CD4-positive, alpha-beta T cell treated with Interleukin-17A for 1 hour (primary cell): Measurements from ENCODE around the gene MAP6.

Source experiments
- DNase-seq: peaks from one replicate; pipeline ENCODE4 v3.0.0-alpha.2; 2020

MAP6 gene

DNA sequence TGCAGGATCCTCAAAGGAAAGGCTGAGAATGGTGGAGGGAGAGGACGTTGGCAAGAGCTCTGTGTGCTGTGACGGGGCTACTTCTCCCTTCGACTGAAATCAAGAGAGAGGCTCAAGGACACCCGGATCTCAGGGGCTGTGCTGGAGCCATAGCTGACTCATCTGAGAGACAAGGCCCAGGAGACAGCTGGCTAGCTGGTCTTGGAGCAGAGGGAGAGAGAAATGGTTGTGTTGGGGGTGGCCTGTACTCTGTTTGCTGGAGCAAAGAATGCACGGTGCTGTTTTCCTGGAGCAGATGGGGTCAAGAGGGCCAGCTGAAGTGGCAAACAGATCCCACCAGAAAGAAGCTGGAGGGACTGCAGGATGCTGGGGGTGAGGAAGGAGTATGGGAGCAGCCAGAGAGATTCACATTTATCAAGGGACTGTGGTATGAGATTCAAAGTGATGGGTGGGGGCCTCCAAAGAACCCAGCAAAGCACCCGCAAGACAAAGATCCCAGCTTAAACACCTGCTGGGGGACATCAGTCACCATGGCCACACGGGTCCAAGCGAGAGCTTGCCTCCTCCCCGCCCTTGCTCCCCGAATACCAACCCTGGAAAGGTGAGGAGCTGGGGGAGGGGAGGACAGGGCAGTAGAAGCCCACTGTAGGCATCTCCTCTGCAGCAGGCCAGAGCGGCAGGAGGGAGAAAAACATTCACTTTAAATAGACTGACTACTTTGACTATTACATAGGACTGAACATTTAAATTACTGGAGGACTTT is 40.8 kb downstream of the MAP6 start:
- DNase-seq: no peak

DNA sequence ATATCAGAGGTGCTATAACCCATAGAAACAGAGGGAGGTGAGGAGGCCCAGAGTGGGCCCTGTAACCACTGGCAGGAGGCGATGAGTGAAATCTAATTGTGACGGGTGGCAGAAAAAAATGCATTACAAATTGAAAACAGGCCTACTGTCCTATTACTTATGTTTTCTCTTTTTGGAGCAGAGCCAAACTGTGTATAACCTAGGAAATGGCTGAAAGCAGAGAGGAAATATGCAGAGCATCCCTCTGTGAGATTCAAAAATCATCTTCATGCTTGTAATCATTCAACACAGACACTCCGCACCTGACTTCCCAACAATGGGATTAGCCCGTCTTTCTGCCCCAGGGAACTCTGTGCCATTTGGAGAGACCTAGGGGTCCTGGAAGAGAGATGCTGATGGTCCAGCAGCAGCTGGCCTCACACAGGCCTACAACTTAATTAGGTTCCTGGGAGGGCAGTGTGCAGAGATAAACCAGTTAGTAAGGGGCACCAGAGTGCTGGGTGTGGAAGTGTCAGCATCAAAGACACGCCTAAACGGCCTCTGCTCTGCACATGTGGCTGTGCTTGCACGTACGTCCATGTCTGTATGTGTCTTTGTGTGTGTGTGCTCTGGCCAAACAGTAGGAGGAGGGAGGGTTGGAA is 41.8 kb downstream of the MAP6 start:
- no peak for DNase-seq

DNA sequence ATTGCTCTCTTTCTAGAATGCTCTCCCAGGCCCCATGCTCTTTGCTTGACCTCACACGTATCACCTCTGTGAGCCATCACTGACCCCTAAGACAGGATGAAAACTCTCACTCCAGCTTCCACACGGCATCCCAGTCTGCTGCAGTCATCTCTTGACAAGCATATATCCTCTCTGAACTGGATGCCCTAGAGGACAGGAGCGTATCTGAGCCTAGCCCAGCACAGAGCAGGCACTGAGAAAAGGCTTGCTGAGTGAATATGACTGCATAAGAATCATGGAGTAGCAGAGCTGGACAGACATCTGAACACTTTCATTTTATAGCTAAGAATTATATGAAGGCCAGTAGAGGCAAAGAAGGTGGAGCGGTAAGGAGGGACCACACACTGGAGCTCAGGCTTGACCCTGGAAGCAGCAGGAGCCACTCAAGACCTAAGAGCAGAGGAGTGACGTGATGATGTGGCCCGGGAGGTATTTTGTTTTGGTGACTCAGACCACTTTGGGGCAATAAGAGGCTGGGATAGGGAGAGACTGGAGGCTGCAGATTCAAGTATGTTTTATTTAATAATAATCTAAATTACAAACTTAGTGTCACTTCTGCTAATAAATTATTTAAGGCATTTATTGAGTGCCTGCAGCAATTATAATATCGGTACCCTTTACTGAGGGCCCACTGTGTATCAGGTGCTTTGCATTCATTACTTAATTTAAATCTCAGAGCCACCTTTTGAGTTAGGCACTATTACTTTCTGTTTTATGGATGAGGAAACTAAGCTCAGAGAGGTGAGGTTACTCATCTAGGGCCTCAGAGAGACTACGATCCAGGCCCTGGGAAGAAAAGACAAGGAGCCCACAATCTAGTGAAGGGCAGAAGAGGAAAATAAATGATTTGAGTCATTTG is 42.6 kb downstream of the MAP6 start:
- DNase-seq: no peak

DNA sequence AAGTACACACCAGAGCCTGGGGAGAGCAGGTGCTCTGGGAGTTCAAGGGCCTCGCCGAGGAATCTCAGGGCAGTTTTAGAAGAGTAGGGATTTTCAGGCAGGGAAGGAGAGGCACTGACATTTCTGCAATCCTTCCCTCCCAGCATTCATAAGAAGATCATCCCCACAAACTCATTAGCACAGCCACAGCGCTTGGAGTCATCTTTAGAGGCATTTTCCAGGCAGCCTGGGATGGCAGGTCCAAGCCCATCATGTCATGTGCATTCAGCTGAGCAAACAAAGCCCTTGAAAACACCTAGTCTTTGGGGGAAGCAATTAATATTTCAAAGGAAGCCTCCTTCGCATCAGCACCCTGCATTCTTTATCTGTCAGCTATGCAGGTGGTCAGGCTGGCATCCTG is 43.8 kb downstream of the MAP6 start:
- DNase-seq: no peak

DNA sequence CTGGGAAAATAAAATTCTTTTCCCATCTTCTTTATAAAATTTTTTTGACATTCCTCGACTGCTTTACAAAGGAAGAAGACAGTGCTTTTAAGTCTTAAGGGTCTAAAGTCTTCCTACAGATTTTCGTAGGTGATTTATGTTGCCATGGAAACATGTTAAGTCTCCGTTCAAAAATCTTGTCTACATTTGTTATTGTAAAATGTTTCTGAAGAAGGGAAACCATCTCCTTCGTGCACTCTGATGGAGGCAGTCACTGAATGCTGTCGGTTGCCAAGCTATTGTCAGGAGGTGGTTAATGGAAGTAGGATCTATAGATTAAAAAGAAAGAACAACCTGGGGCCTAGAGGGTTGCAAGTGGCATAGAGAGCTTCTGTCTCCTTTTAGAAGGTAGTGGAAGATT is 52.6 kb downstream of the MAP6 start:
- no peak for DNase-seq

DNA sequence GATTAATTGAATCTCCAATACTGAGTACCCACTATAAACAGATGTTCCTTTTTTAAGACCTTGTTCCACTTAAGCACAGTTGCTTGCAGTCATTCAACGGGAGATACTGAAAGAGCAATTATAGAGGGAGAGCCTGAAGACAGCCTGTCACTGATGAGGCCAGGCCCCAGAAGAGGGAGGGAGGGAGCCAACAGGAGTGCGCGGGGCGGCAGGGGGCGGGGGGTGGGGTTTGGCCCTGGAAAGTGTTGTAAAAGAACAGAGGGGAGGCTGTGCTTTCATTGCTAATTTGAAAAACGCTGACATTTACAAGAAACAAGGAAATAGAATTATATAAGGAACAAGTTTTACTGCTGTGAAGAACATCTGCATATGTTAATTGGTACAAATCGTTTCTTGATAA is 53.1 kb downstream of the MAP6 start:
- no peak for DNase-seq

DNA sequence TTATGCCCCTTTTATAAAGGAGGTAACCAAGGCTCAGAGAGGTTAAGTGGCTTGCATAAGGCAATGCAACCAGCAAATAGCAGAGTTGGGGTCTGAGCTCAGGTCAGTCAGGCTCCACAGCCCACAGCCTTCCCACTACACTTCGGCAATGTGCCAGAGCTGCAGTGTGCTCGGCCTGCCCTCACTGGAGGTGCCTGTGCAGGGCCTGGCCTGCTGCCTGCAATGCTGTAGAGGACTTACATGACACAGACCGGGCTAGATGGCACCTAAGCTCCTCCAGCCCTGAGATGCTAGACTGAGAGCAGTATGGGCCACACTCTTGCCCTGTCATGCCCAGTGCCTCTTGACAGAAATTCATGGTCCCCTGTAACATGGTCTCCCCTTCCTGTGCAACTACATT is 57.0 kb downstream of the MAP6 start:
- DNase-seq: no peak

DNA sequence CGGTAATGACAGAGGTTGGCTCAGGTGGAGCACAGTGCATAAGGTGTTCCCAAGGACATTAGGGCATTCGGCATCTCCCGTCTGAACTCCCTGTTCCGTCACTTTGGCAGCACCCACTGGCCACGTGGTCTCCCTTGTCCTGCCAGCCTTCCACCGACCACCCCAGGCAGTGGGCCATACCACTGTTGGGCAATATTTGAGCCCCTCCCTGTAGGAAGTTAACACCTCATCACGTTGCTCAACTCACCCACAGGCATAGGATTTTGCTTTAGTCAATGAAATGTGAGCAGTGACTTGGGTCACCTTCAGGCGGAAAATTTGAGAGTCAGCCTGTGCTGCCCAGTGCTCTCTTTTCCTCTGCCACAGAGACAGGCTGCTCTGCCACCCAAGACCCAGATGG is 62.7 kb downstream of the MAP6 start:
- DNase-seq: no peak

DNA sequence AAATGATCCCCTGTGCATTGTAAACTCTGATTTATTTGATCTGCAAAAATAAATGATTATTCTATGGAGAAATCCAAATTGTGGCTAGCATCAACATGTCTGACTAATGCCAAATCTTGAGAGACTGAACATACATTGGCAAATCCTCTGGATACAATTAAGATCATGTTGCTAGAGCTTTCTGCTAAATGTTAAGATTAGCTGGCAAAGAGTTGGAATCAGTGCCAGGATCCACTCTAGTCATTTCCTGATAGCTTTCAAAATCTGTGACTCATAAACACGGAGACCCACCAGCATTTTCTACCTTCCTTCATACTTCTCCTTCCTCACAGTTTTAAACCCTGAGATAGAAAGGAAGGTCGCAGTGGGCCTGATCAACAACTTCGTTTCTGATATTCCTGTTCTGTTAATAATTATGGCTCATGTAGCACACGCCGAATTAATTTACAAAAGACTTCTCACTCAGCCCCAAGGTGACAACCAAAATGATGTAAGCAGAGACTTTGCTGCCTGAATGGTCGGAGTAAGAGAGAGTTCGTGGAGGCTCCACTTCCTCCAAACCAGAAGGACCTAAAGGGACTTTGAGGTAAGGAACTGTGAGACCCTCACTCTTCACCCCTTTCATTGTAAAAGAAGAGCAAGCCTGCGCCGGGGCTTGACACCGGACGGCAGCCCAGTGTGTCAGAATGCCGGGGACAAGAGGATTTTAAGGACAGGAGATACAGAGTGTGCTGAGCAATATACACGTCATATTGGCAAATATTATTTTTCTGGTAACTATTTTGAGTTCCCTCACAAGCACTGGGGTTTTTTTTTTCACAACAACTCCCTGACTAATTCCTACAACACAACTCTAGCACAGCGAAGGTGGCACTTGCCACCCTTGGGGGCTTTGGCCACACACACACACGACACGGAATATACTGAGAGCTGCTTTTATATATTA is 64.8 kb downstream of the MAP6 start:
- DNase-seq: no peak

DNA sequence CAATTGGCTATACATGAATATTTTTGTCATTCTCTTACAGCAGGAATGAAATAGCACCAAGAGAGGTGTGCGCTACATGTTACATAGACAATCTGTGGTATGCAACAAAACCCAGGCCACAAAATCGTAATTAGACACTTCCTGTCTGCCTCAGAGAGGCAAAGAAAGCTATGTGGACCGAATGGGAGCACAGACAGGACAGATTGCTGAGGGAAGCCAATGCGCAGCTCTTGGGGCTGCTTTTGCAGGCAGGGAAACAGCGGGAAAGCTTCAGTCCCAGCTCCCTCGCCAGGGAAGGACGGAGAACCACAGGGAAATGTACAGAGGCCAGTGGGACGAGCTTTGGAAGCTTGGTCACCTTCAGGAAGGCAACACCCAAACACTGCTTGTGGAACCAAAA is 65.9 kb downstream of the MAP6 start:
- no peak for DNase-seq

DNA sequence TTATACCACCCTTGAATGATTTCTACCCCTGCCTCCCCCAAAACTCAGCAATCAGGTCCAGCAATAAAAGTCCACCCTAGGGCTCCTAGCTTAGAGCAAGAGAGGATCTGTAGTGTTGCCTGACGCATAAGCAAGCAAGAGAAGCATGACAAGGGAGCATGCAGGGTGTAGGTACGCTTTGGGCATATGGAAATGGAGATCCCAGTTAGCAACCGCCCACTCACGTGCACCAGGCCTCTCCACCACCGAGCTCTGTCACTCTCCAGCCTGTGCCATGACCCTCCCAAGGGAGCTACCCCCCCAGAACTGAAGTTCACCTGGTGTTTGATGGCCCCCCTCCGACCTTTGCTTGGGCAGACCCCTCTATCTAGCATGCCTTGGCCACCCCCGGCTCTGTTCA is 67.3 kb downstream of the MAP6 start:
- no peak for DNase-seq

DNA sequence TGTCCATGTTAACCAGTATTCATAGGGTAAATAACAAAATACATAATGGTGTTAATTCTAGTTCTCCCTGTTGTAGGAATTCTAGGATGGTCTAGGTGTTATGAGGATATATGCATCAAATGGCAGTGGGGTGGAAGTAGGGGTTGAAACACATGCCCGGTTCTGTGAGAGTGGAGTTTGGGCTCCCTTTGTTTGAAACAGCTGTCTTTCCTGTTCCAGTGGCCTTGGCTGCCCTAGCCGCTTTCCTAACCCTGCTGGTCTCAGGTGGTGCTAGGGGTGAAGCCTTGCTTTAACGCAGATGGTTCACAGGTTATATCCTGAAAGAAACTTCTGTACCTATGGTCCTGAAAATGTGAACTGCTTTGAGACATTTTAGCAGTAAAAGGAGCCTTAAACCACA is 68.5 kb downstream of the MAP6 start:
- DNase-seq: no peak

DNA sequence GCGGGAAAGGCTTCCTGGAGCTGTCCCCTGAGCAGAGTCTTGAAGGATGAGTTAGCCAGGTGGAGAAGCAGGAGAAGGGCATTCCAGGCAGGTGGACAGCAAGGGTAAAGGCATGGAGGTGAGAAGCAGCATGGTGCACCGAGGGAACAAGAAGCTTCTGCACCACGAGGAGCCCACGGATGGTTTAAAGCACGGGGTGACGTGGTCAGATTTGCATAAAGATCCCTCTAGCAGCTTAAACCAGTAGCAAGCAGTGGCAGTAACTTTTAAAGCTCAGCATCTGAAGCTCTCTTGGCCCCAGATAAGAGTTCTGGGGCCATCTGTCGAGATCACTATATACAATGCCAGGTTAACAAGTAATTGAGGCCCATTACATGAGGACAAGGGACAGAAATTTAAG is 69.9 kb downstream of the MAP6 start:
- DNase-seq: no peak

DNA sequence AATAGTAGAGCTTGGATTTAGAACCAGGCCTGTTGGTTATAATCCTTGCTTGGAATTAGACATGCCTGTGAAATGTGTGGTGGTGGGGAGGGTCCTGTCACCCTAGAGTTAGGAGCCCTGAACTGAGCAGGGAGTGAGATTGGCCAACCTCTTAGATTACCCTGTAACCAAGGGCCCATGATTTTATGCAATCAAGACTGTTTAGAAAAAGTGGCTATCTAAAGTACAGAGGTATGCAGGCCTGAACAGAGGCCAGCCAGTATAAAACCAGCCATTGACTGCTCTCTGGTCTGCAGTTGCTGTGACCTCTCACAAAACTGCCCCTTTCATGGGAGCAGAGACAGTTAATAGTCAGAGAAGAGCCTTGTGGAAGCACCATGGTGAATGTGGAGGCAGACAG is 70.6 kb downstream of the MAP6 start:
- DNase-seq: no peak

DNA sequence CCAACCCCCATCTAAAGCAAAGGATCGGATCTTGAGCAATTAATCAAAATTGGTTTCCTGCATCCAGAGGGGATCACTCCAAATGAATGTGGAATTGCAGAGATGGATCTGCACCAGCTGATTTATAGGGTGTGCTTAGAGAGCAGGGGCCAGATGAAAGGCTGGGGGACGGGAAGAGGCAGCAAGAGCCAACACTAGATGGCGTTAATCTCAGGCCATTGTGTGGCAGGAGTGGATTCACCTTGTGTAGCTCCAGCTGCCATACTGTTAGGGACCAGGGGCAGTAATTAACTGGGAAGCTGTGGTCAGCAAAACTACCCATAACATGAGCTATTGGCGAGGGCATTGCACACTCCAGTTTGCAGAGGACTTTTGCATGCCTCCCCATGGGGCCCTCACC is 71.2 kb downstream of the MAP6 start:
- DNase-seq: no peak

DNA sequence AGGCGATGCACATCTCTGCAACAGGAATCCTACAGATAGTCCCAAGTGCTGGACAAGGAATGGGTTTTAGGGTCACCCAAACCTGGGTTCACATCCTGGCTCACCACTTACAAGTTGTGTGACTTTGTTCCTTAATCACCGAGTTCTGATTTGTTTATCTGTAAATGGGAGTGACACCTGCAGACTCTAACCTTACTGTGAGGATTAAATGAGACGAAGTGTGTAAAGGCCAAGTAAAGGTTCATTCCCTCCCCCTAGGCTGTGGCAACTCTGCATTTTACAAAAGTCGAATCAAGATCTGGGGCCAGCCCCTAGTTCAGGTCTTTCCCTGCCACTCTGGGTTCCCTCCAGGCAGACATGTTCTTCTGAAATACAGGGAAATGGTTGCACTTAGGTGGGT is 71.9 kb downstream of the MAP6 start:
- DNase-seq: no peak

DNA sequence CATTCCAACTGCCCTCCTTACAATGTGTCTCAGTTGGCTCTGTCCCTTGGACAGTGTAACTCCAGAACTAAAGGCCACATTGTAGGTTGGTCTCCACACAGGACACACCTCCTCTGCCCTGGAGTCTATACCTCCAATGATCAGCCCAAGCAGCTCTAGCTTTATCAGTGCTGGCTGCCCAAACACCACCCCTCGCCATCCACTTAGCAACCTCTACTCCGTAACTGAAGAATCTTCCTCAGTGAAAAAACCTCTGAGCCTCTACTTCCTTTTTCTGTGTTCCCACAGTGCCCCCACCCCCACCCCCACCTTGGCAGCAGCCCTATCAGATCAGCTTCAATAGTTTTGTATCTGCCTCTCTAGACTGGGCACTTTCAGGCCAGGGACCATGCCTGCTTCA is 73.4 kb downstream of the MAP6 start:
- no peak for DNase-seq

DNA sequence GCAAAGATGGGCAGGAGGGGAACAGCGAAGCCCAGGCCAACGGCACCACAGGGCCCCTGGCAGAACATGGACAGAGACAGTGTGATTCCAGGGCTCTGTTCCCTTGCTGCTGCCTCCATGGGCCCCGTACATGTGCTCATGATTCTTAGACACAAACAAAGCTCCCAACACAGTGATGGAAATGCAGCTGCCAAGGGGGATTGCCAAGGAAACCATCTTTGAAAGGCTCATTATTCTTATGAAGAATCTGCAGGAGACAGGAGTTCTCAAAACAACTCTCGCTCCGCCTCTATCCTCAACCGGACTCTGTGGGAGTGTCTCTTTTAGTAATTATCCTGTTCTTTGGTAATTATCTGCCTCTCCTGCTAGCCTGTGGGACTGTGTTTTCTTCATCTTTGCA is 74.6 kb downstream of the MAP6 start:
- no peak for DNase-seq

DNA sequence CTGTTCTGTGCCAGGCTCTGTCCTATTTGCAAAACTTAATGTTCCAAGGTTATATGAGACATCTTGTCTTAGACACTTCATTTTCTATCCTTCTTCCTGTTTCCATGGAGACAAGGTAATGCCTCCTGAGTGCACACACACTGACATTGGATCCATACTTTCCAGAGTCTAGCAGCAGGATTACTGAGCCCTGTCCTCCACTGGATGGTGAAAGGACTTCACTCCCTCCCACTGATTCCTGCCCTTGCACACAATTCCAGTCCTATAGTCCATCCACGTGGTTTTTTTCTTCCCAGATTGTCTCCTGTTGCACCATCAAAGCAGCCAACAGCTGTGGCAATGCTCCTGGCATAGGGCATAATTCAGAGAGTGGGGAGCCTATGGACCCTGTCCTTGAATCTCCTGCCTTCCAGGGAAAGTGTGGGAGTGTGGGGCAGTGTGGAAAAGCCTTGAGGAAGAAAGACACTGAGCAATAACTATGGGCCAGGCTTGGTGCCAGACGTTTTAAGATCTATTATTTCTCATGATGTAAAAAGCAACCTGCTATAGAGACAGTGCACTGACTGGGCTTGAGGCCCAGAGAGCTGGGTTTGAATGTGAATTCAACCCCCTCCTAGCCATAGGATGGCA is 75.4 kb downstream of the MAP6 start:
- DNase-seq: no peak

DNA sequence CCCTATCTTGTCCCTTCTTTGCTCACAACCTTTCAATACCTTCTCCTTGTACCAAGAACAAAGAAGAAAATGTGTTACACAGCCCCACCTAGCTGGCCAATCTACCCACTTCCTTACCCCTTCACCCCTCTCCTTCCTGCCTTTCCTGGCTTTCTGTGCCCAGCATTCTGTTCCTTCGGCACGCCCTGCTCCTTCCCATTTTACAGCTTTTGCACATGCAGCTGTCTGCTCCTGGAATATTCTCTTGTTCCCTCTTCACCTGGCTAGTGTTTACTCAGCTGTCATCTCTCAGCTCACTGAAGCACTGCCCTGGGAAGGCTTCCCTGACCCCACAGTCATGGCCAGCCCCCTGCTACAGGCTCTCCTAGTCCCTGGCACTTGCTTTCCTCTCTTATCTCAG is 76.1 kb downstream of the MAP6 start:
- no peak for DNase-seq

DNA sequence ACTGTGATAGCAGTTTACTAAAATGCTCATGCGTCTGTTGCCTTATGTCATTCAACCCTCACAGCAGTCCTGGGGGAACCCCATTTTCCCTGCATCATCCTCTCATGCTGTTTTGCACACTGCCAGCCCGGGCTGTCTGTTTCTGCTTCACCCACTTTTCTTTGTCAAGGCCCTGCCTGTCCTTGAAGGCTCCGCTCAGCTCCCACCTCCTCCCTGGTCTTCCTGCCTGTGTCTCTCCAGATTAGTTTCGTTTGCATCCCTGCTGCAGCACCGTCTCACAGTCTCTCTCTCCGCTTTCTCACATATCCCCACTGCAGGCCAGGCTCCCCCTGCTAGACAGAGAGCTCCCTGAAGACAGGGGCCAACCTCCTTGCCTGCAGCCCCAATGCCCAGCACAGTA is 76.9 kb downstream of the MAP6 start:
- DNase-seq: no peak

DNA sequence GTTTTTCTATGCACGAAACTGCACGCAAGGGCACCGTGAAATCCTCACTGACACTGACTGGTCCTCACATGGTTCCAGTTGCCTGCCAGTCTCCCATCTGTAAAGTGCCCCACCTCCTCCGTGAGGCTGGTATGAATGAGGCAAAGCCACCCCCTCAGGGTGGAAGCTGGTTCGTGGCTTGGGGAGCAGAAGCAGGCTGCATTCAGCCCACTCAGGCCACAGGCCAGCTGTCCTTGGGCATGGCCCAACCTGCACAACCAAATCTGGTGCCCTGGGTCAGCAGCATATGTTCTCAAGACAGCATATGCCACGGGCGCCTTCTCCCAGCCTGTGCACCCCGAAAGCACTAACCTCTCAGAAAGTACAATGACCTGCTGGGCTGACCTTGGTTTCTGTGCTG is 77.5 kb downstream of the MAP6 start:
- DNase-seq: no peak
